DOHH2 (cell line): ENCODE measurements around the gene ATP2A3.

Experiments used
- H3F3A ChIP-seq: fragments of 200-600 bp; sonication (generic), shearing (Covaris generic); 2 replicates; pipeline ENCODE4 v1.6.0; 2016; ENCODE audit warnings: antibody characterized with exemption, mild to moderate bottlenecking; ENCODE audit not compliant: control insufficient read depth, insufficient read depth
- H3K27ac ChIP-seq: fragments of 200-600 bp; sonication (generic); 2 replicates; pipeline ENCODE4 v1.5.1; 2014; ENCODE audit warnings: low read depth, mild to moderate bottlenecking, low read length, moderate library complexity
- H3K27me3 ChIP-seq: fragments of 200-600 bp; sonication (generic); 2 replicates; pipeline ENCODE4 v1.6.1; 2014; ENCODE audit warnings: mild to moderate bottlenecking, low read length, mixed read lengths; ENCODE audit not compliant: control insufficient read depth
- H3K36me3 ChIP-seq: fragments of 200-600 bp; sonication (generic); 2 replicates; pipeline ENCODE4 v1.6.1; 2014; ENCODE audit warnings: mild to moderate bottlenecking, low read length, moderate library complexity, mixed read lengths; ENCODE audit not compliant: control insufficient read depth
- H3K4me1 ChIP-seq: fragments of 200-600 bp; sonication (generic); 2 replicates; pipeline ENCODE4 v1.6.1; 2014; ENCODE audit warnings: mild to moderate bottlenecking, low read length, mixed read lengths; ENCODE audit not compliant: control insufficient read depth
- H3K4me2 ChIP-seq: fragments of 200-600 bp; sonication (generic); 2 replicates; pipeline ENCODE4 v1.6.0; 2014; ENCODE audit warnings: mild to moderate bottlenecking, low read length, moderate library complexity
- H3K4me3 ChIP-seq: fragments of 200-600 bp; sonication (generic); 2 replicates; pipeline ENCODE4 v1.5.1; 2014; ENCODE audit warnings: mild to moderate bottlenecking, low read length, mixed read lengths
- H3K79me2 ChIP-seq: fragments of 200-600 bp; sonication (generic); 2 replicates; pipeline ENCODE4 v1.6.1; 2014; ENCODE audit warnings: mild to moderate bottlenecking, low read length, mixed read lengths; ENCODE audit not compliant: control insufficient read depth
- H3K9me2 ChIP-seq: fragments of 200-600 bp; sonication (generic); replicated peaks from 2 replicates; pipeline ENCODE4 v1.6.1; 2014; ENCODE audit warnings: mild to moderate bottlenecking, low read length, mixed read lengths; ENCODE audit not compliant: control insufficient read depth
- H3K9me3 ChIP-seq: fragments of 200-600 bp; sonication (generic); 2 replicates; pipeline ENCODE4 v1.6.1; 2014; ENCODE audit warnings: antibody characterized with exemption, low read length, mixed read lengths; ENCODE audit not compliant: control insufficient read depth, insufficient read depth
- H4K20me1 ChIP-seq: fragments of 200-600 bp; sonication (generic); 2 replicates; pipeline ENCODE4 v1.6.0; 2014; ENCODE audit warnings: low read depth, mild to moderate bottlenecking, antibody characterized with exemption, low read length, moderate library complexity; ENCODE audit not compliant: control insufficient read depth, insufficient read depth
- EZH2phosphoT487 ChIP-seq: fragments of 200-600 bp; sonication (generic); IDR thresholded peaks from 2 replicates; pipeline ENCODE4 v1.6.1; 2017; ENCODE audit warnings: borderline replicate concordance, mild to moderate bottlenecking, antibody characterized with exemption, low read length, moderate library complexity, mixed read lengths
- TF ChIP-seq, protein P1 (sequence below): fragments of 200-600 bp; sonication (generic); IDR thresholded peaks from one replicate; pipeline ENCODE4 v1.5.1; 2014; ENCODE audit warnings: antibody characterized with exemption, mild to moderate bottlenecking, low read depth, low read length; ENCODE audit not compliant: poor library complexity, severe bottlenecking

The ATP2A3 gene

GRCh38 chr17:4004517-4005295 lies 40.5 kb upstream of the ATP2A3 start:
- Histone ChIP-seq H3K36me3 (peaks cover 44% of the 10 kb centered on the region), H3K9me3 (no peaks in the 10 kb centered on the region), H3K9me2 (no peaks in the 10 kb centered on the region), H3K4me3 (no peak overlapping the region), H3K4me1 (peaks cover 21% of the 10 kb centered on the region), H4K20me1 (no peaks in the 10 kb centered on the region), H3K79me2 (no peaks in the 10 kb centered on the region), H3K4me2 (0 out of 2 replicates have a peak overlapping the region, but pooled peaks have one; percentile 3), H3K27ac (no peak overlapping the region), H3F3A (peaks cover 2% of the 10 kb centered on the region; the same call in 1 of the 2 replicates), H3K27me3 (no peaks in the 10 kb centered on the region)
- TF ChIP-seq EZH2phosphoT487, result no peak
- TF ChIP-seq, protein P1, sequence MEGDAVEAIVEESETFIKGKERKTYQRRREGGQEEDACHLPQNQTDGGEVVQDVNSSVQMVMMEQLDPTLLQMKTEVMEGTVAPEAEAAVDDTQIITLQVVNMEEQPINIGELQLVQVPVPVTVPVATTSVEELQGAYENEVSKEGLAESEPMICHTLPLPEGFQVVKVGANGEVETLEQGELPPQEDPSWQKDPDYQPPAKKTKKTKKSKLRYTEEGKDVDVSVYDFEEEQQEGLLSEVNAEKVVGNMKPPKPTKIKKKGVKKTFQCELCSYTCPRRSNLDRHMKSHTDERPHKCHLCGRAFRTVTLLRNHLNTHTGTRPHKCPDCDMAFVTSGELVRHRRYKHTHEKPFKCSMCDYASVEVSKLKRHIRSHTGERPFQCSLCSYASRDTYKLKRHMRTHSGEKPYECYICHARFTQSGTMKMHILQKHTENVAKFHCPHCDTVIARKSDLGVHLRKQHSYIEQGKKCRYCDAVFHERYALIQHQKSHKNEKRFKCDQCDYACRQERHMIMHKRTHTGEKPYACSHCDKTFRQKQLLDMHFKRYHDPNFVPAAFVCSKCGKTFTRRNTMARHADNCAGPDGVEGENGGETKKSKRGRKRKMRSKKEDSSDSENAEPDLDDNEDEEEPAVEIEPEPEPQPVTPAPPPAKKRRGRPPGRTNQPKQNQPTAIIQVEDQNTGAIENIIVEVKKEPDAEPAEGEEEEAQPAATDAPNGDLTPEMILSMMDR, result peak; percentile 96

- Histone ChIP-seq H3K27ac (no peak overlapping the region), H3K9me3 (no peaks in the 10 kb centered on the region), H3K4me3 (no peak overlapping the region), H3K4me1 (peaks cover 21% of the 10 kb centered on the region), H3F3A (peaks cover 2% of the 10 kb centered on the region; the same call in 1 of the 2 replicates), H3K79me2 (no peaks in the 10 kb centered on the region), H4K20me1 (no peaks in the 10 kb centered on the region), H3K9me2 (no peaks in the 10 kb centered on the region), H3K4me2 (no peak overlapping the region), H3K36me3 (peaks cover 35% of the 10 kb centered on the region), H3K27me3 (no peaks in the 10 kb centered on the region)
- TF ChIP-seq, protein P1, result no peak
- TF ChIP-seq EZH2phosphoT487, result no peak
These were observed 39.5 kb upstream of the ATP2A3 start for GRCh38 chr17:4003501-4004421.

DNA sequence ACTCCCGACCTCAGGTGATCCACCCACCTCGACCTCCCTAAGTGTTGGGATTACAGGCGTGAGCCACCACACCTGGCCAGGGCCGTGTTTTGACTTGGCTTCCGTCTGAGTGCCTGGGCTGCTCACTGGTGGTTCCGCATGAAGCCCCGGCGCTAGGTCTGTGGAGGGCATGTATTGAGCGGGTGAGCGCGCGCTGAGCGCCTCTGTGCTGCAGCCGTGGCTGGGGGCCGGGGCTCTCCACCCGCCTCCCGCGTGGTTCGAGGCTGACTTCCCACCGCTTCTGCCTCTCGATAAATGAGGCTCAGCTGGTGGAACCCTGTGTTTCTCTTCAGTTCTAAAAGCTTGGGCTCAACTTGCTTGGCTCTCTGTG lies 38.9 kb upstream of the ATP2A3 start:
- no peaks in the 10 kb centered on the region for H4K20me1 ChIP-seq
- no peaks in the 10 kb centered on the region for H3K79me2 ChIP-seq
- H3K4me3 ChIP-seq, result no peak overlapping the region
- no peaks in the 10 kb centered on the region for H3K9me3 ChIP-seq
- H3K36me3 ChIP-seq, result peaks cover 29% of the 10 kb centered on the region
- no peaks in the 10 kb centered on the region for H3K9me2 ChIP-seq
- H3K4me2 ChIP-seq, result no peak overlapping the region
- TF ChIP-seq, protein P1, result no peak
- TF ChIP-seq EZH2phosphoT487, result no peak
- peaks cover 21% of the 10 kb centered on the region for H3K4me1 ChIP-seq
- H3K27me3 ChIP-seq, result no peaks in the 10 kb centered on the region
- H3K27ac ChIP-seq, result no peak overlapping the region
- peaks cover under 1% of the 10 kb centered on the region; the same call in 1 of the 2 replicates for H3F3A ChIP-seq
